Activated CD4-positive, alpha-beta T cell treated with anti-CD3 and anti-CD28 coated beads, Interleukin-2, amount 10 ng/mL, durations not matched to agents 7 days and 5 days (primary cell): ENCODE measurements around the gene CDC14A. TPM values are rescaled to one million over a fixed set of nuclear protein-coding genes. Genes with fewer than 3 reads are reported as not detected.

Source experiments
- CTCF ChIA-PET: fragments of 350-600 bp; sonication (Branson Sonifier 250); formaldehyde crosslinking; loops from one replicate; lab custom pipeline; 2021; ENCODE audit warnings: antibody characterized with exemption; lab: Charles Lee
- POLR2A ChIA-PET: fragments of 350-600 bp; sonication (Branson Sonifier 250); formaldehyde crosslinking; loops from one replicate; lab custom pipeline; 2021; ENCODE audit warnings: antibody characterized with exemption; lab: Charles Lee
- DNase-seq: peaks from one replicate; pipeline ENCODE4 v3.0.0-alpha.2; 2020
- H3K27ac Mint-ChIP-seq: one replicate; pipeline ENCODE4 v1.8.0; 2021; ENCODE audit warnings: mild to moderate bottlenecking, moderate library complexity, mixed read lengths
- H3K27me3 Mint-ChIP-seq: one replicate; pipeline ENCODE4 v1.8.0; 2021; ENCODE audit warnings: mixed read lengths
- H3K36me3 Mint-ChIP-seq: one replicate; pipeline ENCODE4 v1.8.0; 2021; ENCODE audit warnings: low read depth, mixed read lengths
- H3K4me1 Mint-ChIP-seq: one replicate; pipeline ENCODE4 v1.8.0; 2021; ENCODE audit warnings: mixed read lengths
- H3K4me3 Mint-ChIP-seq: one replicate; pipeline ENCODE4 v1.8.0; 2021; ENCODE audit warnings: mild to moderate bottlenecking, moderate library complexity, mixed read lengths
- H3K9me3 Mint-ChIP-seq: one replicate; pipeline ENCODE4 v1.8.0; 2021; ENCODE audit warnings: mixed read lengths
- total RNA-seq, 2 experiments: library from RNA; stranded (reverse); gene quantifications; one replicate each; pipeline ENCODE4 v1.2.3, GENCODE V29; 2021

The CDC14A gene
- total RNA-seq, 2 experiments from 2014 or later = 39.9 to 43.3 TPM

DNA sequence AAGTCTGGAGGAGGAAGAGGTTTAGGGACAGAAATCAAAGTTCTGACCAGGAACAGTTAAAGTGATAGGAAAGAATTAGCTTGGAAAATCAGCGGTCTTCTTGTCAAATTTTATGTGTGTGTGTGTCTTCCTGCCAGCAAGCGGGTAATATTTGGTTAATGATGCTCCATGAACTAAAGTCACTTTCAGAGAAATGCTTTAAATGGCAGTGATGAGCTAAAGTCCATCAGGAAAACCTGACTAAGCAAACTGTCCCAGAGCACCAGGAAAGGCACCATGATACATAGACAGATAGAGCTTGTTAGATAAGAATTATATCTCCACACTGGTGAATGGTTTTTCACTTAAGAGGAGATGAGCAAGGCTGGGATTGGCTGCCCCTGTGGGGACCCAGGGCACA, 10.0 kb upstream of the CDC14A start:
- no peaks in the 10 kb centered on the region for H3K36me3 Mint-ChIP-seq
- no peak overlapping the region for H3K4me3 Mint-ChIP-seq
- H3K27ac Mint-ChIP-seq = no peak overlapping the region
- no peaks in the 10 kb centered on the region for H3K4me1 Mint-ChIP-seq
- ChIA-PET POLR2A (interaction anchor here (0.6 kb wide), 1 partner anchor 14 kb away, joined by 4 read pairs; no protein-coding TSS in a partner anchor), CTCF (interaction anchor here (0.9 to 1.2 kb wide), 2 partner anchors 11 to 63 kb away, joined by 3 read pairs; no protein-coding TSS in a partner anchor)
- no peaks in the 10 kb centered on the region for H3K9me3 Mint-ChIP-seq
- no peak for DNase-seq
- H3K27me3 Mint-ChIP-seq = peaks cover 7% of the 10 kb centered on the region

DNA sequence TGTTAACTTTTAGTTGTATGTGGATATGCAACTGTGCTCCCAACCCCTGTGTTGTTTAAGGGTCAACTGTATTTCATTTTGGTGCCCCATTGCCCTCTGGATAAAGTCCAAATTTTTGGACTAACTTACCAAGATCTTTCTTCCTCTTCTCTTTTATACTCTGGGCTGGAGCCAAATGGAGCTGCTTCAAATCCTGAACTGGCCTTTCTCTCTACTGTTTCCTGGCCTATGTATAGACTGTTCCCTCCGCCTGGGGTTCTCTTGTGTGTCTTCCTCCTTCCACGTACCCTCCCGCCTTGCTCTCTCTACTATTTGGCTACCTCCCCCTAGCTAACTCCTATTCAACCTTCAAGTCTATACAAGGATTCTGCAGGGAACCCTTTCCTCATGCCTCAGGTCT, 8.4 kb upstream of the CDC14A start:
- ChIA-PET CTCF (interaction anchor here (1.0 kb wide), 1 partner anchor 9 kb away, joined by 3 read pairs; the partner anchor contains the start of gene CDC14A), POLR2A (no interaction called here)
- Mint-ChIP-seq H3K4me3 (no peak overlapping the region), H3K27ac (no peak overlapping the region), H3K9me3 (no peaks in the 10 kb centered on the region), H3K36me3 (no peaks in the 10 kb centered on the region), H3K27me3 (no peaks in the 10 kb centered on the region), H3K4me1 (no peaks in the 10 kb centered on the region)
- no peak for DNase-seq

DNA sequence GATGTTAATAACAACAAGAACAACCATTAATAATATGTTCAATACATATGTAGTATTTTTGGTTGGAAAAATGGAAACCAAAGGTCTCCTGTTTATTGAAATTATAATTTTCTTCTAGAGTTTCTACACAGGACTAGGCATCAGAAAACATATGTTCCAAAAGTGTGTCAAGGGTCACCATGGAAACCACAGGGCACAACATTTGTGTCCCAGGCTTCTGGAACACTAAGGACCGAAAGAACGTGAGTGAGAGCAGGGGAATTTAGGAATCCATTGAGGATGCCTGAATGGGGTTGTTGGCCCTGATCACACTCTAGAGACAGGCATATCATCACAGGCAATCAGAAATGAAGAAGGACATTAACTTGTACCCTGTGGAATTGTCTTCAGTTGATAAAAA, 7.5 kb upstream of the CDC14A start:
- Mint-ChIP-seq H3K36me3 (no peaks in the 10 kb centered on the region), H3K4me1 (no peaks in the 10 kb centered on the region), H3K27ac (no peak overlapping the region), H3K27me3 (no peaks in the 10 kb centered on the region), H3K9me3 (no peaks in the 10 kb centered on the region), H3K4me3 (no peak overlapping the region)
- POLR2A ChIA-PET = no interaction called here
- CTCF ChIA-PET = no interaction called here
- DNase-seq = no peak

DNA sequence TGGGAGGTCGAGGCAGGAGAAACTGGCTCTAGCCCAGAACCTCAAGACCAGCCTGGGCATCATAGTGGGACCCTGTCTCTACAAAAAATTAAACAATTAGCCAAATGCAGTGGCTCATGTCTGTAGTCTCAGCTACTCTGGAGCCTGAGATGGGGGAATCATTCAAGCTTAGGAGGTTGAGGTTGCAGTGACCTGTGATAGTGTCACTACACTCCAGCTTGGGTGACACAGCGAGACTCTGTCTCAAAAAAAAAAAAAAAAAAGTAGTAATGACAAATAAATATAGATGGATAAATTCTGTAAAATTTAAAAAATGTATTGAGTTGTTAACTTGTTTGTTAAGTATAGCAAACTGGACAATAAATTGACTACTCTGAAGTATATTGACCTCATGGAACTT, 5.9 kb upstream of the CDC14A start:
- ChIA-PET CTCF (interaction anchor here (1.0 kb wide), 1 partner anchor 22 kb away, joined by 3 read pairs; no protein-coding TSS in a partner anchor), POLR2A (no interaction called here)
- no peaks in the 10 kb centered on the region for H3K9me3 Mint-ChIP-seq
- H3K36me3 Mint-ChIP-seq = no peaks in the 10 kb centered on the region
- H3K27ac Mint-ChIP-seq = no peak overlapping the region
- no peak overlapping the region for H3K4me3 Mint-ChIP-seq
- H3K27me3 Mint-ChIP-seq = no peaks in the 10 kb centered on the region
- peaks cover 9% of the 10 kb centered on the region for H3K4me1 Mint-ChIP-seq
- DNase-seq = no peak

DNA sequence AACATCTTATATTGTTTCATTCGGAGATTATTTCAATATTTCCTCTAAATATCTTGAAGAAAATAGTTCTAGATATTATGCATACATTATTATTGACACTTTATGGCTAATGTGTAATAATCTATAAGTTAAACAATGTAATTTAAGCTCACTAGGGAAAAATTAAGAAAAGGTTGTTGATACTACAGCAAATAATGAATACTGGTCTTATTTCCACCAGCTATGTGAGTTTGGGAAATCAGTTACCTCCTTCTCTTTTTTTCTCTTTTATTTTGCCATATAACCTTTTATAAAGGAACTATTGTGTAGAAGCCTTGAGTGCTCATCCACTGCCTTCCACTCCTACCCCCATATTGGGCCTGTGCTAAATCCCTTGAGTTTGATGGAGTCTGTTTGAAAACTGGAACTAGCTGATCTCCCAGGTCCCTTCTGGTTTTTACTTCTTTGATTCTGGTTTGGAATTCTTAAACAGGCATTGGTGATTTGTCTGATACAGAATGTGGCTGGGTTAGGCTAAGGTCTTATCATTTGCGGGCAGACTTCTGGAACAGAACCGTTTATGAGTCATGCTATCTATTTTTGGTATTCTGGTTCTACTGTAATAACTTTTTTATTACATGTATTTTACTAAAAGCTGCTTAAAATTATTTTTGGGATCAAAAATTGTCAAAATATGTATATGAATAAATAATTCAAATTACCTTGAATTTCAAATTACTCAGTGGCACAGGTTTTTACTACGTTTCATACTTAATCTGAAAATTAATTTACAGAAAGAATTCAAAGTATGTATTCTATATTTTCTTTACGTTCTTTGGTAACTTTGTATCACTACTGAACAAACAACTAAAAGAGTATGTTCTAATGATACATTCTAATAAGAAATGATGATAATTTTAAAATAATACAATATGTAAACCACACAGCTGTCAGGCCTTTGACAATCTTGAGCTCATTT, 5.0 kb upstream of the CDC14A start:
- H3K27me3 Mint-ChIP-seq = no peaks in the 10 kb centered on the region
- no peak overlapping the region for H3K27ac Mint-ChIP-seq
- no peak for DNase-seq
- POLR2A ChIA-PET = interaction anchor here (0.6 kb wide), 1 partner anchor 81 kb away, joined by 3 read pairs; no protein-coding TSS in a partner anchor
- no peak overlapping the region for H3K4me3 Mint-ChIP-seq
- H3K9me3 Mint-ChIP-seq = no peaks in the 10 kb centered on the region
- H3K4me1 Mint-ChIP-seq = peaks cover 9% of the 10 kb centered on the region
- CTCF ChIA-PET = interaction anchor here (1.0 to 1.4 kb wide), 2 partner anchors 23 to 112 kb away, joined by 3 to 5 read pairs; no protein-coding TSS in a partner anchor
- no peaks in the 10 kb centered on the region for H3K36me3 Mint-ChIP-seq

DNA sequence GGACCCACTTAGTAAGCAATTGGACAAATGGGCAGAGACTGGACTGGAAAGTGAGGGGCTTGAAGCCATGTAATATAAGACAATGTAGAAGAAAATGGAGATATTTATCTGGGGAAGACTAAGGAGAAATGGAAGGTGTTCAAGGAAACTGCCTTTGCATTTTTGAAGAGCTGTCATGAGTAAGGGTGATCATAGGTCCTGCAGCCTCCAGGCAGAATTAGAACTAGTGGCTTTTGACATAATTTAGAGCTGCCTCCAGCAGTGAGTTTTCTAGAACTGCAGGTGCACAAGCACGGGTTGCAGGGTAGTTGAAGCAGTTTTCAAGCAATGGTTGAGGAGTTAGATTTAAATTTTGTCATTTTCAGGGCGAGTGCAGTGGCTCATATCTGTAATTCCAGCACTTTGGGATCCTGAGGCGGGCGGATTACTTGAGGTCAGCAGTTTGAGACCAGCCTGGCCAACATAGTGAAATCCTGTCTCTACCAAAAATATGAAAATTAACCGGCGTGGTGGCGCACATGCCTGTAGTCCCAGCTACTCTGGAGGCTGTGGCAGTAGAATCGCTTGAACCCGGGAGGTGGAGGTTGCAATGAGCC, 3.7 kb upstream of the CDC14A start:
- Mint-ChIP-seq H3K27me3 (no peaks in the 10 kb centered on the region), H3K4me1 (peaks cover 9% of the 10 kb centered on the region), H3K4me3 (no peak overlapping the region), H3K27ac (no peak overlapping the region), H3K9me3 (no peaks in the 10 kb centered on the region), H3K36me3 (peaks cover 8% of the 10 kb centered on the region)
- POLR2A ChIA-PET = no interaction called here
- CTCF ChIA-PET = interaction anchor here (1.4 kb wide), 1 partner anchor 111 kb away, joined by 5 read pairs; no protein-coding TSS in a partner anchor
- DNase-seq = no peak

DNA sequence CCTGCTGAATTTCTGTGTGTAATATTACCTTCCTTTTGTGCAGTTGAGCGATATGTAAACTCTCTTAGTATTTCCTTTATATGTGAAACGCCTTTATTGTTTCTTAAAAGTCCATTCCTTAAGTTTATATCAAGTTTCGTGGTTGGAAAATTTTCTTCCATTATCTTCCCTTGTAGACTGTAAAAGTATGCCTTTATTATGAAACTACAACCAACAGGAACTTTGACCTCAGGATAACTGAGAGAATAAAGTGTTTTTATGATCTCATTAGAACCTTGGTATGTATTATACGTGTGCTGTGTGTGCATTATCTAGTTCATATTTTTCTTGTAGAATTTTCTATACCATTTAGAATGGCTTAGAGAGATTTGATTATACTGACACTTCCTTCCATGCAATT, 3.1 kb upstream of the CDC14A start:
- Mint-ChIP-seq H3K4me3 (no peak overlapping the region), H3K27ac (no peak overlapping the region), H3K9me3 (no peaks in the 10 kb centered on the region), H3K27me3 (no peaks in the 10 kb centered on the region), H3K4me1 (peaks cover 13% of the 10 kb centered on the region), H3K36me3 (peaks cover 14% of the 10 kb centered on the region)
- ChIA-PET CTCF (interaction anchor here (0.6 kb wide), 1 partner anchor 8 kb away, joined by 3 read pairs; no protein-coding TSS in a partner anchor), POLR2A (no interaction called here)
- DNase-seq = no peak

DNA sequence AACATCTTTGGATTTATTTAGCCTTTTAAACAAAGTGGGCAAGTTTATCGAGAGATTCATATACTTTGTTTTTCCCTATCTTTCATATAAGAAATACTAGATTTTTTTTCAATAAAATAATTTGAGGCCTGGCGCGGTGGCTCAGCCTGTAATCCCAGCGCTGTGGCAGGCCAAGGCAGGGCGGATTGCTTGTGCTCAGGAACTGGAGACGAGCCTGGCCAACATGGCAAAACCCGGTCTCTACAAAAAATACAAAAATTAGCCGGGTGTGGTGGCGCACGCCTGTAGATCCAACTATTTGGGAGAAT, 1.6 kb upstream of the CDC14A start:
- peak overlapping the region; percentile 91 for H3K4me3 Mint-ChIP-seq
- no peaks in the 10 kb centered on the region for H3K27me3 Mint-ChIP-seq
- H3K9me3 Mint-ChIP-seq = no peaks in the 10 kb centered on the region
- POLR2A ChIA-PET = no interaction called here
- peak overlapping the region; percentile 97 for H3K27ac Mint-ChIP-seq
- CTCF ChIA-PET = no interaction called here
- H3K36me3 Mint-ChIP-seq = peaks cover 28% of the 10 kb centered on the region
- H3K4me1 Mint-ChIP-seq = peaks cover 27% of the 10 kb centered on the region
- DNase-seq = no peak

DNA sequence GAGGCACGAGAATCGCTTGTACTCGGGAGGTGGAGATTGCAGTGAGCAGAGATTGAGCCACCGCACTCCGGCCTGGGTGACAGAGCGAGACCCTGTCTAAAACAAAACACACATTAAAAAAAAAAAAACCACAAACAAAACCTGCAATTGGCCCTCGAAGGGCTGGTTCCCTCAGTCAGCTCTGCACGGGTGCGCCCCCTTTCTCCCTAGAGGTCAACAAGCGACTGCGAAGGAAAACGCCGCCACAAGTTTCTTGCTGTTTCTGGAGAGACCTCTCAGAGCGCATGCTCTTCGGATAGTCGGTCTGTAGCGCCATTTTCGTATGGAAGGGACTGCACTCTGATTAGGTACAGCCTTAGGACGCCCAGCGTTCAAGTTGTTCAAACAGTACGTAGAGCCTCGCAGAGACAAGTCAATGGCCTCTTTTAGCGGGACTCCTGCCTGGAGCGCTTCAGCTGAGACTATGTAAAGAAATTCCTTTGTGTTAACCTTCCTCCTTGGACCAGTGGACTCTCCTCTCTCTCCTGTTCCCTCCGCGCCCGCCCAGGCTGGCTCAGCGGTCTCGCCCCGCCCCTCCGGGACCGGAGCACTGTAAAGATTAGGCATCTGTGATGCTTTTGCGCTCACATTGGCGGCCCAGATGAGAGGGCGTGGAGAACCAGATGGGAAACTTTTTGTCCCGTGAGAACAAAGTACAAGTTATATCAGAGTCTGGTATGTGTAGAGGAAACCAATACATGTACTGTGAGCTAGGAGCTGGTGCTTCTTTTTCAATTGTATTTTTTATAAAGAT, 1.0 kb upstream of the CDC14A start:
- H3K9me3 Mint-ChIP-seq = no peaks in the 10 kb centered on the region
- no peaks in the 10 kb centered on the region for H3K27me3 Mint-ChIP-seq
- H3K36me3 Mint-ChIP-seq = peaks cover 33% of the 10 kb centered on the region
- POLR2A ChIA-PET = no interaction called here
- peaks cover 33% of the 10 kb centered on the region for H3K4me1 Mint-ChIP-seq
- CTCF ChIA-PET = interaction anchor here (0.7 to 3.5 kb wide), 6 partner anchors 14 to 108 kb away, joined by 3 to 11 read pairs (median 4); partner anchors contain the start of gene RTCA
- peak; percentile 90 for DNase-seq
- H3K27ac Mint-ChIP-seq = peak overlapping the region; percentile 97
- H3K4me3 Mint-ChIP-seq = peak overlapping the region; percentile 91

DNA sequence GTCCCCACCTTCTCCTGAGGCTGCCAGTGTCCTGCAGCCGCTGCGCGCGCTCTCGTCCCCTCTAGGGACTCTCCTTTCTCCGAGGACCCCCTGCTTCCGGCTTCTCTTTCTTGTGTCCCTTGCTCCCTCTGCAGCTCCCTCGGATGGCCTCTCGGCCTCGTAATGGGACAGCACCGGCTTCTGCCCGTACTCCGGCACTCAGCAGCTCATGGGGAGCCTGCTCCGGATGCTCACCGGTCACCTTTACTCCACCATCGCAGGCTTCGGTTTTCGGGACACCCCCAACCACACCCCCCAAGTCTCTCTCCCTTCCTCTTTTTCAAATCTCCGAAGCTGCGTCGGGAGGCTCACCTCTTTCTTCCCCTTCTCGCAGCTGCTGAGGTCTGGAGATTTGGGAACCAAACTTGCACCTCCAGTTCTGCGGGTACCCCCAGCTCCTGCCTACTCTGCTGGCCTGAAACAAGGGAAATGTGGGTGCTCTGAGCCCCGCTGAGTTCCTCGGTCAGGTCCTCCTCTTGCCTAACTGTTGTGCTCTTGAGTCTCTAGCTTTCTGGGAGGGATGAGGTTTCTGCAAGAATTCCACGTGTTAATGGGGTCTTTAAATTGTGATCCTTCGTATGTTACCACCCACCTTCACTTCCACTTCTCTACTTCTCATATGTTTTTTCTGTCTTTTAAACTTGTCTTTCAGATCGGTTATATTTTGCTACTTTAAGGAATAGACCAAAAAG, 930 bp downstream of the CDC14A start:
- Mint-ChIP-seq H3K9me3 (no peaks in the 10 kb centered on the region), H3K4me3 (peak overlapping the region; percentile 91), H3K36me3 (peaks cover 47% of the 10 kb centered on the region), H3K27me3 (no peaks in the 10 kb centered on the region), H3K4me1 (peaks cover 48% of the 10 kb centered on the region), H3K27ac (peak overlapping the region; percentile 94)
- DNase-seq = peak; percentile 41
- ChIA-PET CTCF (interaction anchor here (0.6 to 3.5 kb wide), 9 partner anchors 9 to 111 kb away, joined by 3 to 11 read pairs (median 3); partner anchors contain the start of gene RTCA), POLR2A (interaction anchor here (0.6 to 1.1 kb wide), 4 partner anchors 87 to 383 kb away, joined by 3 to 18 read pairs (median 4); no protein-coding TSS in a partner anchor)

DNA sequence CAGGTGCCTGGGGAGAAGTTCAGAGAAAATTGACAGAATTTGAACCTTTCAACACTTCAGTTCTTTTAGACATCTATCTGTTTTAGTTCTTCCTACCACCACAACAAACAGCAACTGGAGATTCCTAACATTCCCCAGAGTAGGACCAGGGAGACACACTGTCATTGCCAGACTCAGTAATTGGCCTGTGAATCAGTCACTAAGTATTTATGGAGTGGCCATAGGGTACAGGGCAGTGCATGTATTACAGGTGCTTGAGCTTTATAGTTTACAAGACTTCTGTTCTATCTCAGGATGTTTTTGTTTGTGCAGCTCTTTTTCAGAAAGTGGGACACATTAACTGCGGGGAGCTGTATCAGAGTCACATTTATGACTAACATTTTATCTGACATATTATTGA, 1.7 kb downstream of the CDC14A start:
- Mint-ChIP-seq H3K36me3 (peaks cover 52% of the 10 kb centered on the region), H3K4me3 (peak overlapping the region; percentile 91), H3K9me3 (no peaks in the 10 kb centered on the region), H3K27ac (peak overlapping the region; percentile 94), H3K4me1 (peaks cover 52% of the 10 kb centered on the region), H3K27me3 (no peaks in the 10 kb centered on the region)
- POLR2A ChIA-PET = interaction anchor here (0.7 to 1.1 kb wide), 2 partner anchors 88 to 103 kb away, joined by 3 to 18 read pairs; no protein-coding TSS in a partner anchor
- DNase-seq = no peak
- CTCF ChIA-PET = interaction anchor here (1.1 to 3.5 kb wide), 4 partner anchors 9 to 88 kb away, joined by 3 to 11 read pairs (median 6); partner anchors contain the start of gene RTCA
